Measurements from ENCODE around the gene EPB41L2.

GRCh38 chr6:130934848-130935585 lies 128.0 kb downstream of the EPB41L2 start:
- TF ChIP-seq POLR2A (IDR thresholded peaks at IDR 0.05) (no peak), CTCF (IDR thresholded peaks at IDR 0.05) (no peak), POLR2AphosphoS5 (IDR thresholded peaks at IDR 0.05) (no peak), EP300 (IDR thresholded peaks at IDR 0.05) (no peak)
